ENCODE data around the gene SACS. TPM values are rescaled to one million over a fixed set of nuclear protein-coding genes. Genes with fewer than 3 reads are reported as not detected.
A peak's percentile ranks its signal among the peaks of the same experiment; 100 is the strongest.

The SACS gene
- total and polyA plus RNA-seq, 2 donors (not counting 3 experiments of a cell fraction or from before 2014, with no cell fraction given) = 14.8 to 72.7 TPM

DNA sequence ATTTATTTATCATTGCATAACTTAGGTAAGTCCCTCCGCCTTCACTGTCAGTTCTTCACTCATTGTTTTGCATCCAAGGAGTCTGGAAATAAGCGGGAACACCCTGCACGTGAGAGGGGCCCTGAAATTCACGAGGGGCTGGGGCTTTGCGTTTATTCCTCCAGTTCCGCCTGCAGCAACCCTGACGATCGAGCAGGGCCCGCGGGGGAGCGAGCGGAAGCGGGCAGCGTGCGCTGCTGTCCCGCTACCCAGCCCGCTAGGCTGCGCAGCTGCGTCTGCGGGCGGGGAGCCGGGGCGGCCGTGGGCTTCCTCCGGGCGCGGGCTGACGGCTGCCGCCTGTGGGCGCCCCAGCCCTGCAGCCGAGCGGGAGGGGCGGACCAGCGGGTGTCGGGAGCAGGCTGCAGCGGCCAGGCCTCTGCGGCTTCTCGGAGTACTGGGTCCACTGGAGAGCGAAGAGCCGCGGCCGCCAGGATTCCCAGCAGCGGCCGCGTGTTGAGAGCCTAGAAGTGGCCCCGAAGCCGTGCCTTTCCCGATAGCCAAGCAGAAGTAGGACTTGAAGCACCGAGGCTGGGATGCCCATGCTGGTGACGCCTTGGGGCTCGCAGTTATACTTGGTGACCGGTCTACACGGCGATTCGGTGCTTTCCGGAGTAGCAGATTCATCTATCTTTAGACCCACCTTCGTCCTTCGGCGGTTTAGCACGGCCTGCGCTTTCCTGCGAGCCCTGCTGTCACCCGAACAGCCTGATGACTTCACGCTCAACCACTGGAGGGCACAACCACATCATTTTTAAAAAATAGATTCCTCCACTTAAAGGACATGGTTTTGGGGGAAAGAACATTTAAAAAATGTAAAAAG, 32.9 kb upstream of the SACS start:
- Histone ChIP-seq H3K4me1 (ENCODE audit: control insufficient read depth, extremely low read depth, insufficient read depth, low read length) (peaks cover 7% of the 10 kb centered on the region), H3K27me3 (ENCODE audit: control insufficient read depth in 2 of 2, insufficient read depth in 2 of 2, low read length in 2 of 2) (peaks cover 6 to 13% of the 10 kb centered on the region in 2 experiments), H3K9me1 (replicated peaks; ENCODE audit: control insufficient read depth, extremely low read depth, insufficient read depth, low read length) (no peaks in the 10 kb centered on the region), H3K4me2 (ENCODE audit: insufficient read depth, low read length) (peak overlapping the region; percentile 84), H3K9me3 (replicated peaks; ENCODE audit: control insufficient read depth, insufficient read depth, low read length) (no peaks in the 10 kb centered on the region), H3K79me2 (ENCODE audit: control insufficient read depth, insufficient read depth, low read length) (no peaks in the 10 kb centered on the region), H3K27ac (ENCODE audit: insufficient read depth, low read depth, low read length) (no peak overlapping the region), H4K20me1 (replicated peaks; ENCODE audit: control insufficient read depth, extremely low read depth, insufficient read depth, low read length) (no peaks in the 10 kb centered on the region), H2AFZ (ENCODE audit: low read depth, low read length) (peak overlapping the region; percentile 100), H3K9ac (replicated peaks; ENCODE audit: extremely low read depth, insufficient read depth, low read length) (peak overlapping the region; percentile 42), H3K4me3 (replicated peaks in 1 of 3; ENCODE audit: insufficient read depth in 1 of 3, low read depth in 1 of 3, low read length in 3 of 3) (peak overlapping the region; percentile 5 to 57 (median 40)), H3K36me3 (ENCODE audit: control insufficient read depth in 2 of 2, extremely low read depth in 1 of 2, insufficient read depth in 2 of 2, low read length in 2 of 2) (no peaks in the 10 kb centered on the region)
- CTCF ChIA-PET = interaction anchor here (0.7 to 3.4 kb wide), 10 partner anchors 39 to 762 kb away, joined by 3 to 34 read pairs (median 4); no protein-coding TSS in a partner anchor
- BruUV-seq (replicated peaks) = no TSS peak
- intact Hi-C loops (cut with micrococcal nuclease) (loop anchor here (1.0 to 10.0 kb wide), 8 partner anchors 92 to 758 kb away; partner anchors contain the start of gene MIPEP), dilution Hi-C loops (cut with MboI; ENCODE audit: extremely low pct_ligation_motif_present, low sequenced_read_pairs) (no loop called here)
- POLR2A ChIA-PET = no interaction called here
- FAIRE-seq = peak; percentile 55
- DNase-seq (ENCODE audit: low read depth, low spot score) = peak; percentile 77
- TF ChIP-seq POLR2AphosphoS5 (IDR thresholded peaks at IDR 0.05; ENCODE audit: insufficient read depth, low read depth, low read length) = peak; percentile 16
- TF ChIP-seq, protein P1, sequence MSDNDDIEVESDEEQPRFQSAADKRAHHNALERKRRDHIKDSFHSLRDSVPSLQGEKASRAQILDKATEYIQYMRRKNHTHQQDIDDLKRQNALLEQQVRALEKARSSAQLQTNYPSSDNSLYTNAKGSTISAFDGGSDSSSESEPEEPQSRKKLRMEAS (IDR thresholded peaks at IDR 0.05; ENCODE audit: insufficient read depth, insufficient read length) = no peak
- TF ChIP-seq EZH2 (IDR thresholded peaks at IDR 0.05; ENCODE audit: borderline replicate concordance, low read depth, low read length, severe bottlenecking) = no peak
- peak; percentile 69 for TF ChIP-seq FOS (IDR thresholded peaks at IDR 0.05; ENCODE audit: borderline replicate concordance, insufficient read depth, low read length)
- TF ChIP-seq, protein P2, sequence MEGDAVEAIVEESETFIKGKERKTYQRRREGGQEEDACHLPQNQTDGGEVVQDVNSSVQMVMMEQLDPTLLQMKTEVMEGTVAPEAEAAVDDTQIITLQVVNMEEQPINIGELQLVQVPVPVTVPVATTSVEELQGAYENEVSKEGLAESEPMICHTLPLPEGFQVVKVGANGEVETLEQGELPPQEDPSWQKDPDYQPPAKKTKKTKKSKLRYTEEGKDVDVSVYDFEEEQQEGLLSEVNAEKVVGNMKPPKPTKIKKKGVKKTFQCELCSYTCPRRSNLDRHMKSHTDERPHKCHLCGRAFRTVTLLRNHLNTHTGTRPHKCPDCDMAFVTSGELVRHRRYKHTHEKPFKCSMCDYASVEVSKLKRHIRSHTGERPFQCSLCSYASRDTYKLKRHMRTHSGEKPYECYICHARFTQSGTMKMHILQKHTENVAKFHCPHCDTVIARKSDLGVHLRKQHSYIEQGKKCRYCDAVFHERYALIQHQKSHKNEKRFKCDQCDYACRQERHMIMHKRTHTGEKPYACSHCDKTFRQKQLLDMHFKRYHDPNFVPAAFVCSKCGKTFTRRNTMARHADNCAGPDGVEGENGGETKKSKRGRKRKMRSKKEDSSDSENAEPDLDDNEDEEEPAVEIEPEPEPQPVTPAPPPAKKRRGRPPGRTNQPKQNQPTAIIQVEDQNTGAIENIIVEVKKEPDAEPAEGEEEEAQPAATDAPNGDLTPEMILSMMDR (IDR thresholded peaks at IDR 0.05; ENCODE audit: extremely low read depth in 1 of 2, insufficient read depth in 1 of 2, low read depth in 1 of 2, low read length in 2 of 2) = peak; percentile 46 to 48
- TF ChIP-seq POLR2A (IDR thresholded peaks at IDR 0.05; ENCODE audit: low read depth, low read length) = no peak
